NCI-H146 (cell line): ENCODE results near the gene MYL7.
"Not testable (repeated sequence)": the region's sequence is repeated elsewhere in the genome, so short reads cannot be mapped to it uniquely, and the experiment has no call there.

Experiments used
- DNase-seq: peaks from one replicate; lab custom pipeline; 2025; lab: John Stamatoyannopoulos, UW

The MYL7 gene

GRCh38 chr7:44141221-44141850, at the start of gene MYL7:
Gene MYL7 (minus strand): TSS chr7:44141332. CDS start chr7:44141305, 27 bp downstream.
- no peak for DNase-seq

- DNase-seq = no peak
Observed at GRCh38 chr7:44189993-44190872, 49.1 kb upstream of the MYL7 start.

- DNase-seq = peak; percentile 99
Observed at GRCh38 chr7:44189286-44189992, 48.3 kb upstream of the MYL7 start, which contains the start of gene GCK. Gene GCK (minus strand): TSS chr7:44189439. CDS start chr7:44188953, 486 bp downstream.

GRCh38 chr7:44188480-44189225, 47.5 kb upstream of the MYL7 start:
- peak; percentile 21 for DNase-seq

GRCh38 chr7:44187636-44188416, 46.7 kb upstream of the MYL7 start:
- peak; percentile 4 for DNase-seq

GRCh38 chr7:44186736-44187135, 45.6 kb upstream of the MYL7 start:
- DNase-seq = no peak

GRCh38 chr7:44185729-44186128, 44.6 kb upstream of the MYL7 start:
- DNase-seq = peak; percentile 83

- DNase-seq = no peak
Observed at GRCh38 chr7:44184873-44185446, 43.8 kb upstream of the MYL7 start.

GRCh38 chr7:44184206-44184872, 43.2 kb upstream of the MYL7 start:
- peak; percentile 92 for DNase-seq

- DNase-seq = no peak
Observed at GRCh38 chr7:44183386-44183785, 42.3 kb upstream of the MYL7 start.

GRCh38 chr7:44182827-44183226, 41.7 kb upstream of the MYL7 start:
- DNase-seq = no peak

- no peak for DNase-seq
Observed at GRCh38 chr7:44180631-44181030, 39.5 kb upstream of the MYL7 start.

- peak; percentile 7 for DNase-seq
Observed at GRCh38 chr7:44177570-44178131, 36.5 kb upstream of the MYL7 start.

GRCh38 chr7:44176486-44176885, 35.4 kb upstream of the MYL7 start:
- DNase-seq = no peak

GRCh38 chr7:44175730-44176129, 34.6 kb upstream of the MYL7 start:
- DNase-seq = no peak

- DNase-seq = not testable (repeated sequence)
Observed at GRCh38 chr7:44174694-44174948, 33.5 kb upstream of the MYL7 start.

GRCh38 chr7:44173911-44174693, 33.0 kb upstream of the MYL7 start:
- no peak for DNase-seq

- no peak for DNase-seq
Observed at GRCh38 chr7:44172803-44173424, 31.8 kb upstream of the MYL7 start.

- no peak for DNase-seq
Observed at GRCh38 chr7:44172352-44172751, 31.2 kb upstream of the MYL7 start.
